Heart left ventricle (tissue), 13 donors: ENCODE data around the gene GTF3C1.

ENCODE experiments used
- POLR2A ChIP-seq, 2 donors: fragments of 450-650 bp; IDR thresholded peaks; one replicate each; pipeline ENCODE4 v1.6.1; 2017; ENCODE audit warnings: antibody characterized with exemption in 2 of 2, mild to moderate bottlenecking in 2 of 2, moderate library complexity in 2 of 2
- TF ChIP-seq, protein P1 (sequence below), 12 donors: fragments of 200-600 bp; sonication (generic) in 4 of 12; IDR thresholded peaks; one replicate each; pipeline versions ENCODE4 v1.5.0 to v1.8.0; 2018 to 2022; ENCODE audit warnings: antibody characterized with exemption in 12 of 12, mild to moderate bottlenecking in 5 of 12
- donor health status: ischemic (EF 13 %, LVEDD 7.1; RV severe dilation, severe dysfunction).
- donor health status: DM: no; HTN: yes; CAD: no.
- donor health status: DM: no; HTN: no; CAD: no.
- donor health status: ischemic (EF 25% LVEDD 6.9; RV normal size, moderate dysfunction).
- donor health status: ischemic (EF 25% LVEDD 5.7; RV mildly dilated, moderate dysfunction).
- donor health status: ischemic (EF 35%, LVEDD 5.7; RV mildly dilated, moderate dysfunction).
- donor health status: nonischemic (EF 11% LVEDD 7.7; RV severe dilation, severe dysfunction).
- donor health status: DM: yes; HTN: yes; CAD: no.
- donor health status: PGD.
- donor health status: ischemic (EF 29% LVEDD 5.4; RV normal size, mild dysfunction).
- donor health status: nonischemic (EF 23%, LVEDD 6.1; RV moderate dilation, normal function).

DNA sequence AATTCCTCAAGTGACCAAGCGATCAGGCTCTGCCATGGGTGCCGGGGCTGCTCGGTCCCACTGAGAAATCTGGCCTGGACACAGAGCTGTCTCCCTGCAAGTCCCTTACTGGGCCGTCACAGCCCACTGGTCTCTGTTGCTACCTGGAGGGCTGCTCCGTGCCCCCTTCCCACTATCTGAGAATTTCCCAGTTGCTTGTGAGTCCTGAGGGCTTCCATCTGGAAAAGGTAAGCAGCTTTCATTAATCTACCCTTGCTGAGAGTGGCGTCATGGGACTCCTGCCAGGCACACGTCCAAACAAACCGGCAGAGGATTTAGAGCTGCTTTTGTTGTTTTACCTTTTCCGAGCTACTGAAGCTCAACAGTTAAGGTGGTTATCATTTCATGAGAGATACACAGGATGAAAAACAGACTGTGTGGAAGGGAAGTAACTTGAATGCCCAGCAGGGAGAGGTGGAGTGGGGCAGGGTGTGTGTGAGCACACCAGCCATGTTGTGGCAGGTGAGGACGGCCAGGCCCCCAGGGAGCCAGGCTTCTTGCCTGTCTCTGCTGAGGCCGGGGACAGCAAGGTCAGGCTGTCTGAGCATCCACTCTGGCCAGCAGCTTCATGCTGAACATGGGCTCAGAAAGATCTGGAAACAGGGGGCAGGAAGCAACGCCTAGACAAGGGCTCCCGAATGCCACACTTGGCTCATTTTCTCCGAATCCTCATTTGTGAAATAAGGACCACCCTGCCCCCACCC lies 50.6 kb downstream of the GTF3C1 start:
- no peak for TF ChIP-seq POLR2A (IDR thresholded peaks at IDR 0.05)
- TF ChIP-seq, protein P1, sequence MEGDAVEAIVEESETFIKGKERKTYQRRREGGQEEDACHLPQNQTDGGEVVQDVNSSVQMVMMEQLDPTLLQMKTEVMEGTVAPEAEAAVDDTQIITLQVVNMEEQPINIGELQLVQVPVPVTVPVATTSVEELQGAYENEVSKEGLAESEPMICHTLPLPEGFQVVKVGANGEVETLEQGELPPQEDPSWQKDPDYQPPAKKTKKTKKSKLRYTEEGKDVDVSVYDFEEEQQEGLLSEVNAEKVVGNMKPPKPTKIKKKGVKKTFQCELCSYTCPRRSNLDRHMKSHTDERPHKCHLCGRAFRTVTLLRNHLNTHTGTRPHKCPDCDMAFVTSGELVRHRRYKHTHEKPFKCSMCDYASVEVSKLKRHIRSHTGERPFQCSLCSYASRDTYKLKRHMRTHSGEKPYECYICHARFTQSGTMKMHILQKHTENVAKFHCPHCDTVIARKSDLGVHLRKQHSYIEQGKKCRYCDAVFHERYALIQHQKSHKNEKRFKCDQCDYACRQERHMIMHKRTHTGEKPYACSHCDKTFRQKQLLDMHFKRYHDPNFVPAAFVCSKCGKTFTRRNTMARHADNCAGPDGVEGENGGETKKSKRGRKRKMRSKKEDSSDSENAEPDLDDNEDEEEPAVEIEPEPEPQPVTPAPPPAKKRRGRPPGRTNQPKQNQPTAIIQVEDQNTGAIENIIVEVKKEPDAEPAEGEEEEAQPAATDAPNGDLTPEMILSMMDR (IDR thresholded peaks at IDR 0.05): no peak
